ENCODE results near the gene POLA2.

- TF ChIP-seq CTCF (IDR thresholded peaks at IDR 0.05) = no peak
- no peak for TF ChIP-seq POLR2A (IDR thresholded peaks at IDR 0.05)
- TF ChIP-seq EP300 (IDR thresholded peaks at IDR 0.05) = no peak
- TF ChIP-seq POLR2AphosphoS5 (IDR thresholded peaks at IDR 0.05) = no peak
Measured at GRCh38 chr11:65341856-65342255, 80.1 kb downstream of the POLA2 start.

Data from sigmoid colon (tissue), 4 donors.